Activated T-cell treated with anti-CD3 and anti-CD28 coated beads, Interleukin-2, amount 50 U/mL, for 72 hours (primary cell): ENCODE measurements around the gene MIEF1. TPM values are rescaled to one million over a fixed set of nuclear protein-coding genes. Genes with fewer than 3 reads are reported as not detected.

Experiments used
- ATAC-seq, 2 donors: fragments of 150-1000 bp; cut with Tn5 transposase; replicated peaks in 1 of 2; 2 replicates each; pipeline ENCODE4 v1.10.0; 2021; ENCODE audit warnings: moderate library complexity in 2 of 2, mild to moderate bottlenecking in 1 of 2
- DNase-seq, 2 donors: peaks; one replicate each; pipeline ENCODE4 v3.0.0; 2021 to 2022; ENCODE audit warnings: mixed read lengths in 1 of 2
- H3K27ac Mint-ChIP-seq: one replicate; pipeline ENCODE4 v1.8.0; 2022; ENCODE audit warnings: mild to moderate bottlenecking, moderate library complexity, mixed read lengths
- H3K27me3 Mint-ChIP-seq: one replicate; pipeline ENCODE4 v1.8.0; 2022; ENCODE audit warnings: low read depth, mixed read lengths
- H3K36me3 Mint-ChIP-seq, 2 donors: one replicate each; pipeline ENCODE4 v1.8.0; 2022; ENCODE audit warnings: mixed read lengths in 2 of 2, mild to moderate bottlenecking in 1 of 2; ENCODE audit not compliant: insufficient read depth in 2 of 2
- H3K4me1 Mint-ChIP-seq: one replicate; pipeline ENCODE4 v1.8.0; 2022; ENCODE audit warnings: low read depth, mixed read lengths
- H3K4me3 Mint-ChIP-seq, 2 donors: one replicate each; pipeline ENCODE4 v1.8.0; 2022; ENCODE audit warnings: mild to moderate bottlenecking in 2 of 2, mixed read lengths in 2 of 2, moderate library complexity in 2 of 2
- H3K9me3 Mint-ChIP-seq, 2 donors: one replicate each; pipeline ENCODE4 v1.8.0; 2022; ENCODE audit warnings: mixed read lengths in 2 of 2
- total RNA-seq, 2 donors: library from RNA; stranded (reverse); gene quantifications; one replicate each; pipeline ENCODE4 v1.2.3, GENCODE V29; 2022

The MIEF1 gene
- total RNA-seq, 2 donors from 2014 or later = 49.5 to 58.3 TPM

DNA sequence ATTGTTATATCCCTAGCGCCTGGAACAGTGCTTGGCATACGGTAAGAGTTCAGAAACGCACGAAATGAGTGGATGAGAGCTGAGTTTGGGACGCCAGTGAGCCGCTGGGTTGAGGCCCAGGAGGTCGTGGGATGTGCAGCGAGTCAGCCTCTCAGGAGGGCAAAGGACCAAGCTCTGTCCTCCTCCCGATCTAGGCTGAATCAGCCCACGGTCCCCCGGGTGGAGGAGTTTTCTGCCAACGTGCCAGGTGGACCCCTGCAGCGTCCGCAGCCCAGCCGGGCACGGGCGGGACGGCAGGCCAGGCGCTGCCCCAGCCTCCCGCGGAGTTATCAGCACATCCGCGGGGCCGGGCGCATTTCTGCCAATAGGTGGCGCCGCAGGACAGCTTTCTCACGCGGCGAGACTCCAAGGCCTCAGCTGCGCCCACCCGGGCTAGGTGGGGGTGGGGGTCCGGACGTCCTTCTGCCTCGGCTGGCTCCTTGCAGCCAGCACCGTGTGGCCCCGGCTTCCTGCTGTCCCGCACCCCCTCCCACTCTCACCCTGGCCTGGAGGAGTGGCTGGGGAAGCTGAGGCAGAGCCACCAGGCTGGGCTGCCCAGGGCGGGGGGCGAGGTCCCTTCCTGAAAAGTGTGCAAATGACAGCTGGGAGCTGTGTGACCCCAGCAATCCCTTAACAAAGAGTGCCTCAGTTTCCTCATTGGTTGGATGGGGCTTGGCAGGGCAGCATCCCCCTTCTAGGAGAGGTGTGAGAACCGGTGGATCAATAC, 32.7 kb downstream of the MIEF1 start:
- Mint-ChIP-seq H3K9me3 (no peaks in the 10 kb centered on the region), H3K36me3 (peaks cover 0 to 9% of the 10 kb centered on the region in 2 donors), H3K27ac (no peak overlapping the region), H3K4me1 (peaks cover 29% of the 10 kb centered on the region), H3K27me3 (no peaks in the 10 kb centered on the region), H3K4me3 (peak overlapping the region; percentile 69 to 79)
- DNase-seq (peak; percentile 84 to 89), ATAC-seq (peak; percentile 28 to 34)

DNA sequence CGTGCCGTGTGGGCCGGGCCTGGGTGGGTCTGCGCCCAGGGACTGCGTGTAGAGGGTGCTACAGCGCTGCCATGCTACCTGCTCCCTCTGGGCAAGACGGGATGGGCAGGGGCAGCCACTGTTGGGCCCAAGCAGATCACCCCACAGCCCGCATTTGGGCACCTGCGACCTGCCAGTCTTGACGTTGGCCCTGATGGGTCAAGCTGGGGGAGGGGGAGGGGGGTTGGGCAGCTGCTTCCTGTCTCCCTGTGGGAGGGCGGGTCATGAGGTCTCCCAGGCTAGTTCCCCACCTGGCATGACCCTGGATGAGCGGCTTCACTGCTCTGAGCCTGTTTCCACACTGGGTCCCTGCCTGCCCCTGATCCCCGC, 33.3 kb downstream of the MIEF1 start:
- no peak overlapping the region for H3K4me3 Mint-ChIP-seq
- no peaks in the 10 kb centered on the region for H3K27me3 Mint-ChIP-seq
- no peak for ATAC-seq
- no peaks in the 10 kb centered on the region for H3K9me3 Mint-ChIP-seq
- DNase-seq = no peak
- peaks cover 0 to 4% of the 10 kb centered on the region in 2 donors for H3K36me3 Mint-ChIP-seq
- peaks cover 23% of the 10 kb centered on the region for H3K4me1 Mint-ChIP-seq
- H3K27ac Mint-ChIP-seq = no peak overlapping the region

DNA sequence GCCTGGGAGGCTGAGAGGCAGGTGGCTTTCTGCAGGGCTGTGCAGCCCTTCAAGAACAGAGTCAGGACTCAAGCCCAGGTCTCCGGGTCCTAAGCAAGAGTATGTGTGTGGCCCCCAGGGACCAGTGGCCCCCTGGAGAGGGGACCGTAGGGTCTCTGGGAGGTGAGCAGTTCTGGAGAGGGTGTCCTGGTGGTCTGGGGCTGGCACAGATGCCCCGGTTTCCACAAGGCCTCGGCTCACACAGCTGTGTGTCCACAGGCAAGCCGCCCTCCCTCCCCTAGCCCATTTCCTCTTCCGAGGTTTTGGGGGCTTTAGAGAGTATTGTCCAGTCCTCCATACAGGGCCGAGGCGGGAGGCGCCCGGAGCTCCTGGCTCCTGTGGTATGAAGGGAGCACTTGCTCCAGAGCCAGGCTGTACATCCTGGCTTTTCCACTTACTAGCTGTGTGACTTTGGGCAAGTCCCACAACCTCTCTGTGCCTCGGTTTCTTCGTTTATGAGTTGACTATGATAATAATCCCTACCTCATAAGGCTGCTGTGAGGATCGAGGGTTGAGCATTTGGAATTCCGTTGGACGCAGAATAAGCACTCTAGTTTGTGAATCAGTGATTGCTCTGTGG, 33.9 kb downstream of the MIEF1 start:
- DNase-seq = no peak
- H3K9me3 Mint-ChIP-seq = no peaks in the 10 kb centered on the region
- H3K4me1 Mint-ChIP-seq = peaks cover 17% of the 10 kb centered on the region
- H3K36me3 Mint-ChIP-seq = peaks cover 0 to 4% of the 10 kb centered on the region in 2 donors
- no peak overlapping the region for H3K4me3 Mint-ChIP-seq
- no peak overlapping the region for H3K27ac Mint-ChIP-seq
- ATAC-seq = no peak
- no peaks in the 10 kb centered on the region for H3K27me3 Mint-ChIP-seq

DNA sequence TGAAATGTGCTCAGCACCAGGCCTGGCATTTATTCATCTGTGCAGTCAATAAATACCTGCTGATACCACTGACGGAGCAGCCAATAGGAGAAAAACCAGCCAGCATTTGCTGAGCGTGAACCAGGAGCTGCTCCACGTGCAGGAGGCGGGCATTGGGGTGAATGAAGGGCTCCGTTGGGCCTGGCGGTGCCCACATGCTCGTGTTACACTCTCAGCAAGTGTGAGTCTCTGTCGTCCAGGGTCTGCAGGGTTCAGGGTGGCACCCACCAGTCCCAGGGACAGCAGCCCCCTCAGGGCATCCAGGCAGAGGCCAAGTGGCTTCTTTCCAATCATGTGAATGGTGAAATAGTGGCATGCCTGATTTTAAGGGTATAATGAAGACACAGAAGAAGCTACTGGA, 34.6 kb downstream of the MIEF1 start:
- Mint-ChIP-seq H3K27ac (no peak overlapping the region), H3K36me3 (no peaks in the 10 kb centered on the region), H3K9me3 (no peaks in the 10 kb centered on the region), H3K4me3 (no peak overlapping the region), H3K4me1 (peaks cover 10% of the 10 kb centered on the region), H3K27me3 (no peaks in the 10 kb centered on the region)
- no peak for DNase-seq
- ATAC-seq = no peak

DNA sequence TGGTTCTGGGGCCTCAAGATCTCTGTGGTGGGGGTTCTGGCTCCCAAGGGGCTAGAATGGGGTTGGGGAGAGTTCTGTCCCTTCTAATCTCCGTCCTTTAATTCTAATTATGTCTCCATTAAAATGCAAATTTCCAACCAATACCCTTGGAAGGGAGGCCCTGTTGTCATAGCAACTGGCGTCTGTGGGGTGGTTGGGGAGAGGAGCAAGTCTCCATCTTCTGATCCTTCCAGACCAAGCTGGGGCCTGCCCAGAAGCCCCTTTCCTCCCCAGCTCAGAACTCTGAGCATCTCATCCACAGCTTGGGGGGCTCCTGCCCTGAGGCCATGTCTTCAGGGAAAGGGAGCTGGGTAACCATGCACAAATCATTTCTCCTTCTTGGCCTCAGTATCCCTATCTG, 35.9 kb downstream of the MIEF1 start:
- no peak overlapping the region for H3K27ac Mint-ChIP-seq
- H3K36me3 Mint-ChIP-seq = no peaks in the 10 kb centered on the region
- ATAC-seq (no peak), DNase-seq (no peak)
- H3K9me3 Mint-ChIP-seq = no peaks in the 10 kb centered on the region
- peaks cover 2% of the 10 kb centered on the region for H3K27me3 Mint-ChIP-seq
- no peak overlapping the region for H3K4me3 Mint-ChIP-seq
- H3K4me1 Mint-ChIP-seq = peaks cover 5% of the 10 kb centered on the region

DNA sequence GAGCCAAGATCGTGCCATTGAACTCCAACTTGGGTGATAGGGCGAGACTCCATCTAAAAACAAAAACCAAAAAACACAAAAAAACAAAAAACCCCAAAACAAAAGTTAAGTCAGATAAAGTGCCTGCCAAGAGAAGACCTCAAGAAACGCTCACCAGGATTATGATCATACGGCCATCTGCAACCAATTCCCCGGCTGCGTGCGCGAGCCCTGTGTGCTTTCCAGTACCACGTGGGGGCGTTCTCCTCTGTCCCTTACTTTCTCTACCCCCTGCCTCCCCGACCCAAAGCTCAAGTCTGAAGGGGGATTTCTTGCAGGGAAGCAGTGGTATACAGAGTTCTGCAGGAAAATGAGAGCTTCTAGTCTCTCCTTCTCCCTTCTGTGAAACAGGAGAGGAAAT, 41.0 kb downstream of the MIEF1 start:
- Mint-ChIP-seq H3K9me3 (no peaks in the 10 kb centered on the region), H3K4me1 (peaks cover 9% of the 10 kb centered on the region), H3K4me3 (no peak overlapping the region), H3K36me3 (no peaks in the 10 kb centered on the region), H3K27me3 (peaks cover 41% of the 10 kb centered on the region), H3K27ac (no peak overlapping the region)
- ATAC-seq = peak; percentile 39 to 47
- peak; percentile 43 to 52 for DNase-seq

DNA sequence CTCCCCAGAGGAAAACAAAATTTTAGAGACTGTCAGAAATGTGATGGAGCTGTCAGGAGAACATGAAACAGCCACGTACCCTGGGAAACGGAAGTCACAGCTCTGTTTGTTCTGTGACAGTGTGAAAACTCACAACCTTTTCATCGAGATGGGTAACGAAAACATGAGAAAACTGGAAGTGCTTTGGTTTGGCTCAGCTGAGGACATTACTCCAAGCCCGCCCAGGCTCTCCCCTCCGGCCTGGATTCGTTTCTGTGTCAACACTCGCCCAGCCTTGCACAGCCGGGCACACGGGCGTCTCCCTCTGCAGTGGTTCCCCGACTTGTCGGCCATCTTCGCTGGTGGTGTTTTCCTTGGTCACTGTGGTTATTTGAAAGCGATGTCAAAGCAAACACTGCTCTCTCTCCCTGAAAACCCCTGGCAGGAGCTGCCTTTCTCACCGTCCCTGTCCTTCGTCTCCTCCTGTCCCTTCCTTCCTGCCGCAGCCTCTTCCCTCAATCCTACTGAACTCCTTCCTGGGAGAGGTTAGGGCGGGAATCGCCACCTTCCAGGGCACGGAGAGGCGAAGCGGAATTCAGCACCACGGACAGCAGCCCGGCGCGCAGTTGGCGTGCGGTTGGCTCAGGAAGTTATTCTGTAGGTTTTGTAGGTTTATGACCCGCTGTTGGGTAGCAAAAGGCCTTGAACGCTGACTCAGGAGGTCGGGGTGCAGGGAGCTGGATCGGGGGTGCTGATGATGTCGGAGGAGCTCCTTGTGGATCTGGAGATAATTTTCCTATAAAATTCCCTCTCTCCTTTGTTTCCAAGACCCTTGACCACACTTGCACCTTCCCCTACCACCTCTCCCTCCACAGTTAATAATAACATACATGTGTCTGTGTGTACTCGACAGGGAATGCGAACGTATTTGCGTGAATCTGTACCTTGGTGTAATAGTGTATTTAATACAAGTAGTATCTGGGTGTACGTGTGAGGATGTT, 43.6 kb downstream of the MIEF1 start:
- H3K27me3 Mint-ChIP-seq = peaks cover 56% of the 10 kb centered on the region
- no peaks in the 10 kb centered on the region for H3K36me3 Mint-ChIP-seq
- peaks cover 9% of the 10 kb centered on the region for H3K4me1 Mint-ChIP-seq
- peak overlapping the region; percentile 30 to 55 for H3K4me3 Mint-ChIP-seq
- H3K9me3 Mint-ChIP-seq = no peaks in the 10 kb centered on the region
- DNase-seq (peak; percentile 64 to 70), ATAC-seq (peak; percentile 64 to 65)
- no peak overlapping the region for H3K27ac Mint-ChIP-seq

DNA sequence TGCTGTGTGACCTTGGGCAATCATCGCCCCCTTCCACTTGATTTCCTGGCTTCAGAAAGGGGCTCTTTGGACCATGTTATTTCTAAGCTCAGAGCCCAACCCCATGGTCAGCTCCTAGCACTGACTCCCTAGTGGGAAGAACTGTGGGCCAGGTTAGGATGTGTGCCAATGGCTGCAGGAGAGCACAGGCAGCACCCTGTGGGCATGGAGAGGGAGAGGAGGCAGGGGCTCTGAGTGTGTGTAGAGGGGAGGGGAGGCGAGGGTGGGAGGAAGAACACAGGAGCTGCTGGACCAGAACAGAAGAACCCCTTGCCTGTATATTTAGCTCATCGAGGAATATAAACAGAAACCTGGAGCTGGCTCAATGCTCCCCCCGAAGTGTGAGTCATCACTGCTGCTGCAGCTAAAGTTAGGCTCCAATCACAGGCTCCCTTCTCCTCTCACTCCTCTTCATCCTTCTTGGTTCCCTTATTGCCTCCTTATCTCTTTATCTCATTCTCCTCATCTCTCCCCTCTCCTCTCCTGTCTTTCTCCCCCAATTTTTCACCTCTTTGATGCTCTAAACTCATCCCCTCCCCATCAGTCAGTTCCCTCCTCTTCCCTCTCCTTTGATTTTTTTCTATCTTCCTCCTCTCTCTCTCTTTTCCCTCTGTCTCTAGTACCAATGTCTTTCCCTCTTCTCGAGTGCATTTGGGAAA, 44.9 kb downstream of the MIEF1 start:
- H3K4me1 Mint-ChIP-seq = peaks cover 9% of the 10 kb centered on the region
- no peak for ATAC-seq
- no peaks in the 10 kb centered on the region for H3K9me3 Mint-ChIP-seq
- H3K36me3 Mint-ChIP-seq = no peaks in the 10 kb centered on the region
- peaks cover 60% of the 10 kb centered on the region for H3K27me3 Mint-ChIP-seq
- no peak overlapping the region for H3K4me3 Mint-ChIP-seq
- no peak overlapping the region for H3K27ac Mint-ChIP-seq
- DNase-seq = no peak

DNA sequence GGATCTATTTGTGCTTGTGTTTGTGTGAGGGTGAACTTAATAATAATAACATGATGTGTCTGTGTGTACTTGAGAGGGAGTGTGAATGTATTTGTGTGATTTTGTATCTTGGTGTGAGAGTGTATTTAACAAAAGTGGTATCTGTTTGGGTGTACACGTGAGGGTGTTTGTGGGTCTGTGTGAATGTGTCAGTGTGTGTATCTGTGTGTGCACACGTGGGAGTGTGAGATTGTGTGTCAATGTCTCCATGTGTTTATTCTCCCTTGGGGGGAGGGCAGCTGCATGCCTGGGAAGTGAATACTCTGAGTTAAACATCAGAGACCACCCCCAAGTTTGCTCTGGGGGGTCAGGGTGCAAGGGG, 45.5 kb downstream of the MIEF1 start:
- Mint-ChIP-seq H3K27me3 (peaks cover 61% of the 10 kb centered on the region), H3K4me3 (no peak overlapping the region), H3K36me3 (no peaks in the 10 kb centered on the region), H3K4me1 (peaks cover 9% of the 10 kb centered on the region), H3K9me3 (no peaks in the 10 kb centered on the region), H3K27ac (no peak overlapping the region)
- ATAC-seq (no peak), DNase-seq (no peak)

DNA sequence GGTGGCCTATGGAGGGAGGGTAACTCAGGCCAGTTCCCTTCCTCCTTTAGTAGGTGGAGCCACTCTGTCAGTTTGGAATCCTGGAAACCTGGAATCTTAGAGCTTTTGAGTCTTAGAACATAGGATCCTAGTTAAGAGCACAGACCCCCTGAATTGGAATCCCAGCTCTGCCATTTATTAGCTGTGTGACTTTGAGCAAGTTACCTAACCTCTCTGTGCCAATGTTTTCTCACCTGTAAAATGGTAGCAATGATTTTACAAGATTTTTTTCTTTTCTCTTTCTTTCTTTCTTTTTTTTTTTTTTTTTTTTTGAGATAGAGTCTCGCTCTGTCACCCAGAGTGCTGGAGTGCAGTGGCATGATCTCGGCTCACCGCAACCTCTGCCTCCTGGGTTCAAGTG, 51.3 kb downstream of the MIEF1 start:
- ATAC-seq = no peak
- H3K27me3 Mint-ChIP-seq = peaks cover 43% of the 10 kb centered on the region
- H3K27ac Mint-ChIP-seq = no peak overlapping the region
- peaks cover 0 to 2% of the 10 kb centered on the region in 2 donors for H3K36me3 Mint-ChIP-seq
- H3K4me3 Mint-ChIP-seq = no peak overlapping the region
- peaks cover 8% of the 10 kb centered on the region for H3K4me1 Mint-ChIP-seq
- no peaks in the 10 kb centered on the region for H3K9me3 Mint-ChIP-seq
- no peak for DNase-seq

DNA sequence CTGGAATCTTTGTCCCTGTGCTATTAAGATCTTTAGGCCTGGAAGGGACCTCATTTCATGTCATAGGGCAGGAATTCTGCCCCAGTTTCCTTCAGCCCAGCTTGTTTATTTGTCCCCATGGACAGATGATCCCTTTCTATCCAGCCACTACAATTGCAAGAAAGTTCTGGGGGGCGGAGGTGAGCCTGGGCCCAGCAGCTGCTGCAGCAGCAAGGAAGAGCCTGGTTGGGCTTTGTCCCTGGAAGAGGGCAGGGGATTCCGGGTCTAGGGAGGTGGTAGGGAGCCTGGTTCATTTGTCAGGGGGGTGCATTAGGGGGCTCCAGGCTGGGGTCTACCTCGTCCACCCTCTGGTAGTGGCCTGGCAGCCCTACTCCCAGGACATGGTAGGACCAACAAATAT, 52.1 kb downstream of the MIEF1 start:
- Mint-ChIP-seq H3K9me3 (no peaks in the 10 kb centered on the region), H3K4me3 (no peak overlapping the region), H3K27me3 (peaks cover 48% of the 10 kb centered on the region), H3K27ac (no peak overlapping the region), H3K4me1 (peaks cover 8% of the 10 kb centered on the region), H3K36me3 (peaks cover 0 to 2% of the 10 kb centered on the region in 2 donors)
- DNase-seq = no peak
- ATAC-seq = no peak

DNA sequence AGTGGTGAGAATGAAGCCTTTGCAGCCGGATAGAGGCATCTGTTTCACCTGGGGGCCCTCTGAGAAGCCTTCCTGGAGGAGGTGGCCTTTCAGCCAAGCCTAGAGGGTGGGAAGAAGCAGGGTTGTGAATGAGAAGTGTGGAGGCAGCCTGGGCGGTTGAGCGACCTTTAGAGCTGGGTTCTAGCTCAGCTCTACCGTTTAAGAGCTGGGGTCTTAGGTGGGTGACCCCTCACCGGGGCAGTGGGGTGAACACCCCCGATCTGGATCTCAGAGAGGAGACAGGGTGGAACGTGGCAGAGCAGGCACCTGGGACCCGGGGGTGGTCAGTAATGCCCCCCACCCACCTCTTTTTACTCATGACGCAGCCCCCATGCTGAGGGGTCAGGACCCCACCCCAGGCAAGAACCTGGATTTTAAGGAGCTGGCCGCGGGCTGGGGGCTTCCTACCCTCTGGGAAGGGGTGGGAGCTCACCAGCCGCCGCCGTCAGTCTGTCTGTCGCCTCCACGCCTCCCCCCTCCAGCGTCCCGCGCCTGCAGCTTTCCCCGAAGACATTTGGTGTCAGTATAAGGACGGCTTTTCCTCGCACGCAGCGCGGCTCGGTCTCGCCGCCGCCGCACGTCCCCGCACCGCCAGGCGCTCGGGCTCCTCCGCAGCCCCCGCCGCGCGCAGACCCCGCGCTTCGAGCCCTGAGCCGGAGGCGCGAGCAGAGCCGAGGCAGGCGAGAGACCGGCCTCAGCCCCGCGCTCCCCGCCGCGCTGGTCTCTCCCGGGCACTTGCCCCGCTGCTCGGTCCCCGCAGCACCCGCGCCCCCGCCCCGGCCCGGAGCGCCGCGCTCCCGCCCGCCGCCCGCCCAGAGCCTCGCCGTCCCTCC, 55.1 kb downstream of the MIEF1 start:
- Mint-ChIP-seq H3K4me1 (peaks cover 8% of the 10 kb centered on the region), H3K27ac (no peak overlapping the region), H3K4me3 (peak overlapping the region; percentile 33 to 74), H3K9me3 (no peaks in the 10 kb centered on the region), H3K27me3 (peaks cover 39% of the 10 kb centered on the region), H3K36me3 (peaks cover 0 to 2% of the 10 kb centered on the region in 2 donors)
- DNase-seq (peak; percentile 35 to 39), ATAC-seq (peak; percentile 65 to 68)
